Ectodermal cell (in vitro differentiated cells): Measurements from ENCODE around the gene C10orf90.
"Not testable (repeated sequence)": the region's sequence is repeated elsewhere in the genome, so short reads cannot be mapped to it uniquely, and the experiment has no call there.

Experiments used
- H3K27ac ChIP-seq: 2 replicates; pipeline ENCODE4 v1.7.0; 2013; ENCODE audit warnings: mild to moderate bottlenecking, low read depth, low read length; ENCODE audit not compliant: insufficient read depth, poor library complexity, severe bottlenecking
- H3K27me3 ChIP-seq: 2 replicates; pipeline ENCODE4 v1.7.0; 2013; ENCODE audit warnings: mild to moderate bottlenecking, low read length; ENCODE audit not compliant: insufficient read depth, control insufficient read depth, poor library complexity, severe bottlenecking
- H3K36me3 ChIP-seq: one replicate; pipeline ENCODE4 v1.7.0; 2013; ENCODE audit warnings: low read length; ENCODE audit not compliant: control insufficient read depth, insufficient read depth
- H3K4me1 ChIP-seq: one replicate; pipeline ENCODE4 v1.7.0; 2013; ENCODE audit warnings: low read length; ENCODE audit not compliant: control insufficient read depth, insufficient read depth
- H3K4me3 ChIP-seq: 2 replicates; pipeline ENCODE4 v1.7.0; 2013; ENCODE audit warnings: low read depth, low read length, control low read depth; ENCODE audit not compliant: insufficient read depth
- H3K9me3 ChIP-seq: 2 replicates; pipeline ENCODE4 v1.7.0; 2013; ENCODE audit warnings: mild to moderate bottlenecking, low read length, moderate library complexity; ENCODE audit not compliant: control insufficient read depth
- WGBS, 2 experiments: methylation state at CpG; one replicate each; pipeline ENCODE4 v1.1.7; 2013; ENCODE audit warnings: missing lambda C conversion rate in 2 of 2; 5-methylcytosine and 5-hydroxymethylcytosine counted together

The C10orf90 gene

GRCh38 chr10:126392469-126392868, 278.0 kb downstream of the C10orf90 start:
- peaks cover 23% of the 10 kb centered on the region for H3K27me3 ChIP-seq
- no peaks in the 10 kb centered on the region for H3K4me1 ChIP-seq
- H3K27ac ChIP-seq = no peak overlapping the region
- H3K9me3 ChIP-seq = no peaks in the 10 kb centered on the region
- no peak overlapping the region for H3K4me3 ChIP-seq
- 96% methylated on average over 8 of the region's 8 CpGs for WGBS, 2 experiments
- H3K36me3 ChIP-seq = no peaks in the 10 kb centered on the region

- Histone ChIP-seq H3K9me3 (no peaks in the 10 kb centered on the region), H3K4me1 (no peaks in the 10 kb centered on the region), H3K4me3 (no peak overlapping the region), H3K36me3 (no peaks in the 10 kb centered on the region), H3K27ac (no peak overlapping the region), H3K27me3 (peaks cover 27% of the 10 kb centered on the region)
- WGBS, 2 experiments = 96 to 97% methylated on average over 6 of the region's 6 CpGs
These were observed 278.4 kb downstream of the C10orf90 start for GRCh38 chr10:126392068-126392467.

GRCh38 chr10:126391192-126391885, 279.2 kb downstream of the C10orf90 start:
- WGBS, 2 experiments = 76 to 85% methylated on average over 9 of the region's 9 CpGs
- Histone ChIP-seq H3K36me3 (no peaks in the 10 kb centered on the region), H3K9me3 (no peaks in the 10 kb centered on the region), H3K4me3 (no peak overlapping the region), H3K27me3 (peaks cover 27% of the 10 kb centered on the region), H3K4me1 (no peaks in the 10 kb centered on the region), H3K27ac (no peak overlapping the region)

- WGBS, 2 experiments = 94% methylated on average over 4 of the region's 4 CpGs
- no peaks in the 10 kb centered on the region for H3K4me1 ChIP-seq
- H3K4me3 ChIP-seq = no peak overlapping the region
- no peaks in the 10 kb centered on the region for H3K9me3 ChIP-seq
- peaks cover 27% of the 10 kb centered on the region for H3K27me3 ChIP-seq
- H3K36me3 ChIP-seq = no peaks in the 10 kb centered on the region
- H3K27ac ChIP-seq = no peak overlapping the region
These were observed 280.2 kb downstream of the C10orf90 start for GRCh38 chr10:126390324-126390723.

- Histone ChIP-seq H3K9me3 (no peaks in the 10 kb centered on the region), H3K4me3 (peak within 1 kb of the TSS; percentile 56), H3K27ac (no peak within 1 kb of the TSS), H3K27me3 (peaks cover 27% of the 10 kb centered on the region), H3K36me3 (no peaks in the 10 kb centered on the region), H3K4me1 (no peaks in the 10 kb centered on the region)
- WGBS, 2 experiments = 2% methylated on average over 127 of the region's 127 CpGs
These were observed 282.3 kb downstream of the C10orf90 start, which contains the start of gene ADAM12 for GRCh38 chr10:126387931-126388911. Gene ADAM12, minus strand, starts transcription at chr10:126388477. Its CDS starts 332 bp downstream, at chr10:126388145.

GRCh38 chr10:126387041-126387921, 283.2 kb downstream of the C10orf90 start:
- no peak overlapping the region for H3K27ac ChIP-seq
- H3K27me3 ChIP-seq = peaks cover 27% of the 10 kb centered on the region
- no peaks in the 10 kb centered on the region for H3K4me1 ChIP-seq
- H3K4me3 ChIP-seq = peak overlapping the region; percentile 56
- no peaks in the 10 kb centered on the region for H3K9me3 ChIP-seq
- no peaks in the 10 kb centered on the region for H3K36me3 ChIP-seq
- WGBS, 2 experiments = 2% methylated on average over 50 of the region's 50 CpGs

GRCh38 chr10:126384269-126384873, 286.1 kb downstream of the C10orf90 start:
- Histone ChIP-seq H3K27ac (no peak overlapping the region), H3K9me3 (no peaks in the 10 kb centered on the region), H3K36me3 (no peaks in the 10 kb centered on the region), H3K27me3 (peaks cover 23% of the 10 kb centered on the region), H3K4me1 (no peaks in the 10 kb centered on the region), H3K4me3 (no peak overlapping the region)
- 88 to 93% methylated on average over 4 to 5 of the region's 5 CpGs for WGBS, 2 experiments

GRCh38 chr10:126380352-126381076, 290.0 kb downstream of the C10orf90 start:
- no peaks in the 10 kb centered on the region for H3K36me3 ChIP-seq
- H3K9me3 ChIP-seq = no peaks in the 10 kb centered on the region
- no peaks in the 10 kb centered on the region for H3K27me3 ChIP-seq
- H3K4me1 ChIP-seq = no peaks in the 10 kb centered on the region
- H3K27ac ChIP-seq = no peak overlapping the region
- 94 to 97% methylated on average over 2 to 7 of the region's 7 CpGs for WGBS, 2 experiments
- H3K4me3 ChIP-seq = no peak overlapping the region

GRCh38 chr10:126379166-126379565, 291.3 kb downstream of the C10orf90 start:
- H3K4me3 ChIP-seq, H3K4me1 ChIP-seq, H3K27ac ChIP-seq, H3K27me3 ChIP-seq, H3K9me3 ChIP-seq, H3K36me3 ChIP-seq: not testable (repeated sequence)
- WGBS, 2 experiments = 93 to 95% methylated on average over 3 of the region's 3 CpGs
